Femur (tissue), 1 donor: Measurements from ENCODE around the gene SALL4.
"Not testable (repeated sequence)": the region's sequence is repeated elsewhere in the genome, so short reads cannot be mapped to it uniquely, and the experiment has no call there.

Experiments
- DNase-seq: peaks from one replicate; pipeline ENCODE4 v3.0.0-alpha.2; 2017

Gene SALL4

GRCh38 chr20:51802170-51802751 lies at the start of gene SALL4:
SALL4 (minus strand) TSS chr20:51802521; CDS start chr20:51802408, 113 bp downstream.
- no peak for DNase-seq

GRCh38 chr20:51848346-51848745 lies 46.0 kb upstream of the SALL4 start:
- no peak for DNase-seq

- no peak for DNase-seq
These were observed 38.5 kb upstream of the SALL4 start for GRCh38 chr20:51840865-51841264.

- DNase-seq, result no peak
These were observed 35.6 kb upstream of the SALL4 start for GRCh38 chr20:51837876-51838420.

GRCh38 chr20:51837436-51837835 lies 35.1 kb upstream of the SALL4 start:
- no peak for DNase-seq

GRCh38 chr20:51833326-51833725 lies 31.0 kb upstream of the SALL4 start:
- no peak for DNase-seq

GRCh38 chr20:51832276-51832675 lies 30.0 kb upstream of the SALL4 start:
- DNase-seq, result no peak

- no peak for DNase-seq
These were observed 29.5 kb upstream of the SALL4 start for GRCh38 chr20:51831866-51832265.

GRCh38 chr20:51830538-51830937 lies 28.2 kb upstream of the SALL4 start:
- no peak for DNase-seq

- no peak for DNase-seq
These were observed 26.4 kb upstream of the SALL4 start for GRCh38 chr20:51828762-51829161.

GRCh38 chr20:51826372-51826771 lies 24.1 kb upstream of the SALL4 start:
- DNase-seq, result no peak

GRCh38 chr20:51818479-51819008 lies 16.2 kb upstream of the SALL4 start:
- DNase-seq, result no peak

GRCh38 chr20:51816856-51817255 lies 14.5 kb upstream of the SALL4 start:
- DNase-seq, result not testable (repeated sequence)

- DNase-seq, result no peak
These were observed 13.2 kb upstream of the SALL4 start for GRCh38 chr20:51815383-51816076.

GRCh38 chr20:51812861-51813260 lies 10.5 kb upstream of the SALL4 start:
- DNase-seq, result no peak

GRCh38 chr20:51811514-51812128 lies 9.3 kb upstream of the SALL4 start:
- no peak for DNase-seq

- no peak for DNase-seq
These were observed 8.7 kb upstream of the SALL4 start for GRCh38 chr20:51811042-51811355.

- DNase-seq, result no peak
These were observed 8.1 kb upstream of the SALL4 start for GRCh38 chr20:51810155-51811041.

- no peak for DNase-seq
These were observed 5.5 kb upstream of the SALL4 start for GRCh38 chr20:51807720-51808250.

- no peak for DNase-seq
These were observed 2.4 kb upstream of the SALL4 start for GRCh38 chr20:51804754-51805153.

- DNase-seq, result no peak
These were observed 980 bp upstream of the SALL4 start for GRCh38 chr20:51803148-51803854.

GRCh38 chr20:51801823-51802123 lies 548 bp downstream of the SALL4 start:
- no peak for DNase-seq
